Stimulated activated effector memory CD8-positive, alpha-beta T cell treated with anti-CD3 and anti-CD28 coated beads, Interleukin-12 subunit alpha, Interleukin-12 subunit beta, amount 100 ng/mL, for 72 hours (primary cell): ENCODE data around the gene TRPM4.
"Not testable (repeated sequence)": the region's sequence is repeated elsewhere in the genome, so short reads cannot be mapped to it uniquely, and the experiment has no call there.

ENCODE experiments used
- ATAC-seq: fragments of 150-1000 bp; cut with Tn5 transposase; 2 replicates; pipeline ENCODE4 v1.10.0; 2021
- DNase-seq, 2 donors: peaks; one replicate each; pipeline ENCODE4 v3.0.0; 2021 to 2022; ENCODE audit warnings: low spot score in 2 of 2
- H3K27ac Mint-ChIP-seq: one replicate; pipeline ENCODE4 v1.8.0; 2022; ENCODE audit warnings: mild to moderate bottlenecking, mixed read lengths
- H3K36me3 Mint-ChIP-seq: one replicate; pipeline ENCODE4 v1.8.0; 2022; ENCODE audit warnings: mild to moderate bottlenecking, mixed read lengths
- H3K4me1 Mint-ChIP-seq: one replicate; pipeline ENCODE4 v1.8.0; 2022; ENCODE audit warnings: mixed read lengths
- H3K4me3 Mint-ChIP-seq: one replicate; pipeline ENCODE4 v1.8.0; 2022; ENCODE audit warnings: mild to moderate bottlenecking, mixed read lengths
- H3K9me3 Mint-ChIP-seq: one replicate; pipeline ENCODE4 v1.8.0; 2022; ENCODE audit warnings: mixed read lengths

Gene TRPM4

DNA sequence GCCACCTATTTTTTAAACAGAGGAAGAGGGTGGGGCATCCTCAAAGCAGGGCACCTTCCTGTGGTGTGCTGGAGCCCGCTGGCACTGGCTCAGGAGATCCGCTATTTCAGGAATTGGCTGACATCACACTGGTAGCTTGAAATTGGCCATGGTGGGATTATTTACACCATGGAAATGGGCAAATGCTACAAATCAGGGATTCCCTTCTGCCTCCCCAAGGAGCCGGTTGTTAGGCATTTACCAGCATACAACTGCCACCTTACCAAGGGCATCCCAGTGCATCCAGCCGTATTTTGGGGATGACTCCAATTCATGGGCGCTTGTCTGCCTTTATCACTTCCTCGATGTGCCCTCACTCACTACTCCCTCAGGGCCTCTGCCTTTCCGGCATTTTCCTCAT, 16.6 kb upstream of the TRPM4 start:
- H3K4me1 Mint-ChIP-seq: peaks cover 17% of the 10 kb centered on the region
- no peak overlapping the region for H3K4me3 Mint-ChIP-seq
- no peak overlapping the region for H3K27ac Mint-ChIP-seq

DNA sequence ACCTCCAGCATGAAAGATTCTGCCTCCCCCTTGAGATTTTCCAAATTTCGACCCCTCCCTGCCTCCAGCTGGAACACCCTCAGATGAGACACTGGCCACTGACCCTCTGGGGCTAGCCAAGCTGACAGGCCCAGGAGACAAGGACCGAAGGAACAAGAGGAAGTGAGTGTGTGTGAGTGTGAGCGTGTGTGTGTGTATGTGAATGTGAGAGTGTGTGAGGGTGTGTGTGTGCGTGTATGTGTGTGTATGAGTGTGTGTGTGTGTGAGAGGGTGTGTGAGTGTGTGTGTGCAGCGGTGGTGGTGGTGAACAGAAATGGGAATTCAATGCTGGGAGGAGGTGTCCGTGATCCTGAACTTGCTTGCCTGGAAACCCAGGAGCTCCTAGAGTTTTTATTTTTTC, 16.2 kb upstream of the TRPM4 start:
- Mint-ChIP-seq H3K4me3 (no peak overlapping the region), H3K4me1 (peaks cover 21% of the 10 kb centered on the region), H3K9me3 (no peaks in the 10 kb centered on the region), H3K27ac (no peak overlapping the region), H3K36me3 (peaks cover 7% of the 10 kb centered on the region)
- DNase-seq: no peak
- no peak for ATAC-seq

More for the DNA sequence above, 16.6 kb upstream of the TRPM4 start:
- peaks cover 7% of the 10 kb centered on the region for H3K36me3 Mint-ChIP-seq
- ATAC-seq: no peak
- DNase-seq: no peak
- H3K9me3 Mint-ChIP-seq: no peaks in the 10 kb centered on the region

DNA sequence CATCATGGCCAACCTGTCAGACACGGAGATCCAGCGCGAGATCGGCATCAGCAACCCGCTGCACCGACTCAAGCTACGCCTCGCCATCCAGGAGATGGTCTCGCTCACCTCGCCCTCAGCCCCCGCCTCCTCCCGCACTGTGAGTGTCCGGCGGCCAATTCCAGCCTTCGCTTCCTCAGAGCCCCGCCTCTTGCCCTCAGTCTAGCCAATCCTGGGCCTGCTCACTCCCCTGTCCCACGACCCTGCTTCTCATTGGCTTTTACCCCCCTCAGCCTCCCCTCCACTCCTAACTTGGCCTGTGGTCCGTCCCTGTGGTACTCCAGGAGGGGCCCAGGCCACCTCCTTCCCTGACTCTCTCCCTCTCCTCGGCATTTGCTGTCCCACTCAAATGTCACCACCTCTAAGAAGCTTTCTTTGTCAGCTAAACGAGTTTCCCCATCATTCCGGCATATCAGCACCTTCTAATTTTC, 14.7 kb upstream of the TRPM4 start:
- H3K4me1 Mint-ChIP-seq: peaks cover 22% of the 10 kb centered on the region
- no peaks in the 10 kb centered on the region for H3K9me3 Mint-ChIP-seq
- peaks cover 7% of the 10 kb centered on the region for H3K36me3 Mint-ChIP-seq

DNA sequence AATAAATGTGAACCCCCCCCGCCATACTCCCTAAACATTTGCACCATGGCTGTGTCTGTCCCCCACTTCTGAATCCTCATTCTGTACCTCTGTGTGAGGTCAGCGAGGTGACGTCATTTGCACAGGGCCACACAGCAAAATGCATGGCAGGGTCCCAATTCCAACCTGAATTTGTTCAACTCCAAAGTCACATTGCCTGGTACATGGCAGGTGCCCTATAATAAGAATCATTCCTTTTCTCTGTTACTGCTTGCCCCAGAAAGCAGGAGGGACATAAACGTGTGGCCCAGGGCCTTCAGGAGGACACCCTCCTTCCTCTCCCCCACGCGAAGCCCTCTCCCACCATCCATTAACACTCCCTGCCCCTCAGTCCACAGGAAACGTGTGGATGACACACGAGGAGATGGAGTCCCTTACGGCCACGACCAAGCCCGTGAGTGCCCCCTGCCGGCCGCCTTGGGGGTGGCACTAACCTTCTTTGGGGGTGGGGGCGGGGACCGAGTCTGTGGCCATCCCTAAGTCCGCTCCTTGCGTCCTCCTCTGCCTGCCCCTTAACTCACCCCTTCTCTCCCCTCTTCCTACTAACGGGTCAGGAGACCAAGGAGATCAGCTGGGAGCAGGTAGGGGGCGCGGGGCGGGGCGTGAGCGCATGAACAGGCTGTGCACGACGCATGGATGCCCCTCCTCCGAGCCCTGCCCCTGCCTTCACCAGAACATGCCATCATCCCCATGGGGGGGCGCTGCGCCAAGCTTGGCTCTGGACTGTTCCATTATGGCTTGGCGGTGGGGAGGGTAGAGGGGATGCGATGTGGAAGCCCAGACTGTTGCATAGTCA, 11.8 kb upstream of the TRPM4 start:
- H3K27ac Mint-ChIP-seq: peak overlapping the region; percentile 72
- H3K4me3 Mint-ChIP-seq: peak overlapping the region; percentile 58

More for the DNA sequence above, 14.7 kb upstream of the TRPM4 start:
- peak overlapping the region; percentile 23 for H3K27ac Mint-ChIP-seq
- peak overlapping the region; percentile 75 for H3K4me3 Mint-ChIP-seq
- peak; percentile 90 for ATAC-seq
- peak; percentile 46 to 78 for DNase-seq

DNA sequence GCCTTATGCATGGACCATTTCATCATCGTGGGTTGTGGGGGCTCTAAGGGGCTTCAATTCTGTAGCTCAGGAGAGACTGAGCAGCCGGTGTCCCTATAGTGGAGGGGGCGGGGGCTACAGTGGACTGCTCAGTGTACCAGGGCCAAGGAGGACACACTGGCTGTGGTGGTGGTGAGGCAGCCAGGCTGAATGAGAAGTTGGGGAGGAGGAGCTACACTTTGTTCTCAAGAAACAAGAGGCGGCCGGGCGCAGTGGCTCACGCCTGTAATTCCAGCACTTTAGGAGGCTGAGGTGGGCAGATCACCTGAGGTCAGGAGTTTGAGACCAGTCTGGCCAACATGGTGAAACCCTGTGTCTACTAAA, 11.2 kb upstream of the TRPM4 start:
- not testable (repeated sequence) for H3K36me3 Mint-ChIP-seq, H3K9me3 Mint-ChIP-seq, H3K27ac Mint-ChIP-seq, DNase-seq, ATAC-seq
- peak overlapping the region; percentile 58 for H3K4me3 Mint-ChIP-seq
- H3K4me1 Mint-ChIP-seq: peaks cover 47% of the 10 kb centered on the region

More for the DNA sequence above, 11.8 kb upstream of the TRPM4 start:
- peak; percentile 80 to 91 for DNase-seq
- peaks cover 46% of the 10 kb centered on the region for H3K4me1 Mint-ChIP-seq
- peak; percentile 72 for ATAC-seq
- no peaks in the 10 kb centered on the region for H3K9me3 Mint-ChIP-seq
- peaks cover 7% of the 10 kb centered on the region for H3K36me3 Mint-ChIP-seq

DNA sequence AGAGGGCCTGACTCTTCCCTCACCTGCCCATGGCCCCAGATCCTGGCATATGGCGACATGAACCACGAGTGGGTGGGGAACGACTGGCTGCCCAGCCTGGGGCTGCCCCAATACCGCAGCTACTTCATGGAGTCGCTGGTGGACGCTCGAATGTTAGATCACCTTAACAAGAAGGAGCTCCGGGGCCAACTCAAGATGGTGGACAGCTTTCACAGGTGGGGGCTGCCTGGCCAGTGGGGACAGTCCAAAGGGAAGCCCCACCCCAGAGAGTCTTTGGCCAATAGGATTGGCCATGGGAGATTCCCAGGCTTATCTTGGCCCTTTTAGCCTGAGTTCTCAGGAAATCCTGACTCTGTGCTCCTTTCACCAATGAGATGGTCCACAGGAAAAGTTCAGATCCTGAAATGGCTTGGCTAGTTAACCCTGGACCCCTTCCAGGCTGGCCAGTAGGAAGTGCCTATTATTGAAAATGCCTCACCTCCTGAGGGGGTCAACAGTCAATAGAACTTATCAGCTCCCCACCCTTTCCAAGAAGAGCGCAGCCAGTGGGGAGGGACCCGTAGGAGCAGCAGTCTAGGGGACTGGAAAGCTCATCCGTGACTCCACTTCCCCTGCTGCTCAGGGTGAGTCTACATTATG, 9.4 kb upstream of the TRPM4 start:
- H3K36me3 Mint-ChIP-seq: peaks cover 3% of the 10 kb centered on the region
- no peak for ATAC-seq
- H3K27ac Mint-ChIP-seq: no peak overlapping the region
- peaks cover 45% of the 10 kb centered on the region for H3K4me1 Mint-ChIP-seq
- no peak for DNase-seq
- peaks cover 2% of the 10 kb centered on the region for H3K9me3 Mint-ChIP-seq
- H3K4me3 Mint-ChIP-seq: peak overlapping the region; percentile 77

DNA sequence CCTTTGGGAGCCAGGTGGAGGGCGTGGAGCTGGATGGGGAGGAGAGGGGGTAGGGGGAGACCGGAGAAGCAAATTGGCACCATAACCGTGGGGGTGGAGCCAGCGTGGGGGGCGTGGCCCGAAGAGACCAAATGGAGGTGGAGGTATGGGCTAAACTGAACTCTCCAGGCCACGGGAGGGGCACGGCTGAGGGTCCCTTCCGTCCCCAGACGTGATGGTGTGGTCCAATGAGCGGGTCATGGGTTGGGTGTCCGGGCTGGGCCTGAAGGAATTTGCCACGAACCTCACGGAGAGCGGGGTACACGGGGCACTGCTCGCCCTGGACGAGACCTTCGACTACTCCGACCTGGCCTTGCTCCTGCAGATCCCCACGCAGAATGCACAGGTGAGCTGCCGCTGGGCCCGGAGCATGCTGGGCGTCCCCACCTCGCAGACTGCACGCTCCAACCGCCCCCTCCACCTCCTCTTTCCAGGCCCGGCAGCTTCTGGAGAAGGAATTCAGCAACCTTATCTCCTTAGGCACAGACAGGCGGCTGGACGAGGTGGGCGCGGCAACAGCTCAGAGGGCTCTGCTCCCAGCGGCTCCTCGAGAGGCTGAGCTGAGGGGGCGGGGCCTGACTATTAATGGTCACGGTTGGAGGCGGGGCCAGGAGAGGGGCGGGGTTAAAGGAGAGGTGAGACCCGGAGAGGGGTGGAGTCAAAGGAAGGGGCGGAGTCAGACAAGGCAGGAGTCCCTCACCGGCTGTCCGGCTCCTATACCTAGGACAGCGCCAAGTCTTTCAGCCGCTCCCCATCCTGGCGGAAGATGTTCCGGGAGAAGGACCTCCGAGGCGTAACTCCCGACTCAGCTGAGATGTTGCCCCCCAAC, 8.6 kb upstream of the TRPM4 start:
- H3K27ac Mint-ChIP-seq: no peak overlapping the region

DNA sequence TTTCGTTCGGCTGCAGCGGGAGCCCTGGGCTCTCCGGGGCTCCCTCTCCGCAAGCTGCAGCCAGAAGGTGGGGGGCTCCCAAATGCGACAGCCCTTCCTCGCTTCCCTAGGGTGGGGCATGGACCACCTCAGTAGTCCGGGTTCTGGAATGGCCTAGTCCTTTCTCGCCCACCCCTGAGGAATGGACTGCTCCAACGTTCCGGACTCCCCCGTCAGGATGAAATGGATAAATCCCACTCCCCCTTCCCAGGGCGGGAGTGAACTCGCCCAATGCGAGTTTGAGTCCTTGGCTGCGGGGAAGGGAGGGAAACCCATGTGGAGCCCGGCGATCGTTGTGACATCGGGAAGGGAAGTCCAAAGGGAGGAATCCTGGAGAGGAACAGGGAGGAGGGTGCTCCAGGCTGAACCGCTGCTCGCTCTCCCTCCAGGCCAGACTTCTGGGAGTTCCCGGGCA, 7.9 kb upstream of the TRPM4 start:
- peak overlapping the region; percentile 77 for H3K4me3 Mint-ChIP-seq
- H3K36me3 Mint-ChIP-seq: no peaks in the 10 kb centered on the region
- H3K4me1 Mint-ChIP-seq: peaks cover 51% of the 10 kb centered on the region
- ATAC-seq (no peak), DNase-seq (no peak)
- peak overlapping the region; percentile 79 for H3K27ac Mint-ChIP-seq
- H3K9me3 Mint-ChIP-seq: peaks cover 5% of the 10 kb centered on the region

More for the DNA sequence above, 8.6 kb upstream of the TRPM4 start:
- Mint-ChIP-seq H3K4me1 (peaks cover 48% of the 10 kb centered on the region), H3K4me3 (peak overlapping the region; percentile 77), H3K9me3 (peaks cover 5% of the 10 kb centered on the region), H3K36me3 (no peaks in the 10 kb centered on the region)
- ATAC-seq (peak; percentile 33), DNase-seq (peak; percentile 67 to 89)

DNA sequence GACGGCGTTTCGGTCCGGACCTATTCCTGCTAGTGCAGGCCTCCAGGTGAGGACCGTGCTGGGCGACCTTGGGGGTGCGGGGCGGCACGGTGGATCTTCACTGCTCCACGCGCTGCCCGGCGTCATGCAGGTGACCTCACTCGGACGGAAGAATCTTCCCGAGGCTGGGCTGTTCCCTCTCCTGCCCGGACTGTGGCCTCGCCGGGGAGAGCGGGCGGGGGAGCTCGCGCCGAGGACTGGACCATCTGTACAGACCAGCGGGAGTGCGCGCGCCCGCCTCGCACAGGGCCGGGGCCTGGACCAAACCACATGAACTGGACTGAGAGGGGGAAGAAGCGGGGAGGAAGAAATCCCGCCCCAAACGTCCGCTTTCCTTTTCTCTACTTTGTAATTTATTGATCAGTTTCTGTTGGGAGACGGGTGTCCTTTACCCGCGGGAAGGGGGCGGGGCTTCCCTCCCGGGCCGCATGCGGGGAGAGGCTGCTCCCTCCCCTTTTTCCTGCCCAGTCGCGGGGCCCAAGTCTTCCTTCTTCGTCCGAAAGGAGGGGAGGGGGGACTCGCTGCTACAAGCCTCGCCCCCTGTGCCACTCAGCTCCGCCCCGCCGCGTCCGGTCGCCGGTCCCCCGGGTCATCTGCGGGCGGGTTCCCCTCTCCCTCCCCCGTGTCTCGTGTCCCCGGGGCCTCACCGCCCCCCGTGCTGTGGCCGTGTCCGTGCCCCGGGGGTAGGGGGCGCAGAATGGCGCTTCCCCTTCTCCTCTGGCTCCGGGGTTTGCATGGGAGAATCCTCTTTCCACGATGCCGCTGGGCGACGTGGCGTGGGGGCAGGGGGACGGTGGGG, 7.3 kb upstream of the TRPM4 start:
- ATAC-seq (peak; percentile 40), DNase-seq (peak in 1 of 2 donors; percentile 73)
- Mint-ChIP-seq H3K27ac (peak overlapping the region; percentile 79), H3K4me3 (peak overlapping the region; percentile 77), H3K36me3 (no peaks in the 10 kb centered on the region), H3K9me3 (peaks cover 5% of the 10 kb centered on the region), H3K4me1 (peaks cover 50% of the 10 kb centered on the region)

DNA sequence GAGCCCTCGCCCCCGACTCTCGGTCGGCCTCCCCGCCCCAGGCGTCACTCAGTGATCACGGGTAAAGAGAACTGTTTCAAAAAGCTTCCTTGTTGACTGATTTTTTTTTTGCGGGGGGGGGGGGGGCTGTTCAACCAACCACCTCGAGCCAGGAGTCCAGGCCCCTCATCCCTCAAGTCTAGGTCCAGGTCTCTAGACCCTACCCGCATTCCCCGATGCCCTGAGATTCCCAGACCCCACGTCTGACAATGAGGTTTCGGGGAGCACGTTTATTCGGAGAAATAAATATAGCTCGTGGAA, 6.7 kb upstream of the TRPM4 start:
- Mint-ChIP-seq H3K27ac (no peak overlapping the region), H3K9me3 (peaks cover 5% of the 10 kb centered on the region), H3K4me3 (peak overlapping the region; percentile 77), H3K4me1 (peaks cover 44% of the 10 kb centered on the region), H3K36me3 (no peaks in the 10 kb centered on the region)
- DNase-seq (no peak), ATAC-seq (no peak)

DNA sequence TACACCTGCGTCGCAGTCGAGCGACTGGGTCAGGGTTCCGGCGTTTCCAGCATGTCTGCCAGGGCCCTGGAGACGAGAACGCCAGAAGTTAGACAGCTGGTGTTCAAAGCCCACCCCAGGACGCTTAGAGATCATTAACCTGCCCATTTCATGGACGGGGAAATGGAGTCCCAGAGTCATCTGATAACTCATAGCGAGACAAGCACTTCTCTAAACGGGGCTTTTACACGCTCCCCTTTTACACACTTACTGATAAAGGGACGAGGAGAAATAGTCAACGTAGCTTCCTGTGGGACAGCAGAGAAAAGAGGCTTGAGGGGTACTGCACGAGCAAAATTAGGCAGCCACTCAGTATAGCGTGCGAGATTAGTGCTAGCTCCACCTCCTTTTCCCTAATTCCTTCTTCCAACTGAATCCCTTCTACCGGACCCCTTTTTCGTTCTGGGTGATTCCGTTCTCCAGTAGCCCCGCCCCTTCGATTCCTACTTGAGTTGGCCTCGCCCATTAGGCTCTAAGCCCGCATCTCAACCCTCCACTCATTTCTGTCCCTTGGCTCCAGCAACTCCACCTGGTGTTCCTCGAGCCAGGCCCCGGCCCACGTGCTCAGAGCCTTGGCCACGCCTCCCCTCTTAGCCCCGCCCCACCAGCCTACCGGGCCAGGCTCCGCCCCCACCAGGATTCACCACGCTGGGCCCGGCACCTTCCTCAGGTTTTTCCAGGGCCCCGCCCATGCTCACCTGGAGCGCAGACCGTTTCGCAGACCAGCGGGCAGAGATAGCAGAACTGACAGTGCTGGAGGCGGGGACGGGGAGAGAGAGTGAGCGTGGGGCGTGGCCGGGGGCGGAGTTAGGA, 6.1 kb upstream of the TRPM4 start:
- H3K36me3 Mint-ChIP-seq: no peaks in the 10 kb centered on the region
- DNase-seq (peak in 1 of 2 donors; percentile 60), ATAC-seq (peak; percentile 39)
- no peak overlapping the region for H3K27ac Mint-ChIP-seq
- H3K9me3 Mint-ChIP-seq: peaks cover 5% of the 10 kb centered on the region
- peak overlapping the region; percentile 77 for H3K4me3 Mint-ChIP-seq
- H3K4me1 Mint-ChIP-seq: peaks cover 38% of the 10 kb centered on the region

DNA sequence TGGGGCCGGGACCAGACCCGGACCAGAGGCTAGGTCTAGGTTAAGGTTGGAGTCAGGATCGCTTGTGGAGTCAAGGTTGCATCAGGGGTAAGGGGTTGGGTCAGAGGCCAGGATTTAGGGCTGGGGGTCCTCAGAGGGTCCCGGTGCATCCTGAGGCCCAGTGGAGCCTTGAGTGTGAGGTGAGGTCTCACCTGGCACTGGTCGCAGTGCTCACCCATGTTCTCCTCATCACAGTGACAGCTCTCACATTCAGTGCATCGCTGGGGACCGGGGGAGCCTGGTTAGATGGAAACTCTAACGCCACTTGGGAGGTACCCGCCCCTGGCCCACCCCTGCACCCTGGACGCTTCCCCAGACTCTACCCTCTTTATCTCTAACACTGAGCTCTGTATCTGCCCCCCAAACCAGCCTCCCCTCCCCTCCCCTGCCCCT, 5.5 kb upstream of the TRPM4 start:
- peaks cover 5% of the 10 kb centered on the region for H3K9me3 Mint-ChIP-seq
- H3K4me1 Mint-ChIP-seq: peaks cover 38% of the 10 kb centered on the region
- no peak for DNase-seq
- peak overlapping the region; percentile 77 for H3K4me3 Mint-ChIP-seq
- no peaks in the 10 kb centered on the region for H3K36me3 Mint-ChIP-seq
- no peak for ATAC-seq
- H3K27ac Mint-ChIP-seq: no peak overlapping the region

DNA sequence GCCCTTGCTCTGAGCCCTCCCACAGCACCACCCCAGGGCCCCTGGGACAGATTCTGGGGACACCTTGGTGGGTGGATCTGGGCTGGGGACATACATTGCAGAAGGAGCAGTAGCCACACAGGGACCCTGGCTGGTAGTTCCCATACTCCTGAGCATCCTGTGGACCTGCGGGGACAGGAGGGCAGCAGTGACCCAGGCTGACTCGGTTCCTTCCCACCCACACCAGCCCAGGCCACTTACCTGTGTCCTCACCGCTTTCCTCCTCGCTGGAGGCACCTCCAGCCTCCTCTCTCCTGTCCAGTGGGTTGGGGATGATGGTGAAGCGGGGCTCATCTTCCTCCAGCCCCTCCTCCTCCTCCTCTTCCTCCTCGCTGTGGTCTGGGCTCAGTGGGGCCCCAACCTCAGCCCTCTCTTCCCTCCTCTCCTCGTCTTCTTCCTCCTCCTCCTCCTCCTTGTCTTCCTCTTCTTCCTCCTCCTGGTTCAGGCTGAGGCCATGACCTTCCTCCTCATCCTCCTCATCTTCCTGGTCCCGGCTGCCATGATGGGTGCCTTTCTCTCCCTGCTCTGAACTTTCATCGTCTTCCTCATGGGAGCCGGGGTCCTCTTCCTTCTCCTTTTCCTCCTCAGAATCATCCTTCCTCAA, 4.3 kb upstream of the TRPM4 start:
- Mint-ChIP-seq H3K9me3 (peaks cover 5% of the 10 kb centered on the region), H3K4me1 (peaks cover 40% of the 10 kb centered on the region), H3K27ac (no peak overlapping the region), H3K4me3 (no peak overlapping the region), H3K36me3 (no peaks in the 10 kb centered on the region)
- no peak for ATAC-seq
- no peak for DNase-seq
